NCI-H748 treated with DMSO at 0.1 percent for 48 hours (cell line): ENCODE results near the gene KCNH6.

Source experiments
- DNase-seq: peaks from one replicate; lab custom pipeline; 2025; lab: John Stamatoyannopoulos, UW

Gene KCNH6

GRCh38 chr17:63486317-63487013 is 36.7 kb upstream of the KCNH6 start:
- no peak for DNase-seq

- no peak for DNase-seq
Observed at GRCh38 chr17:63487014-63487339, 36.2 kb upstream of the KCNH6 start.

- no peak for DNase-seq
Observed at GRCh38 chr17:63488851-63489250, 34.3 kb upstream of the KCNH6 start.

- no peak for DNase-seq
Observed at GRCh38 chr17:63489291-63489690, 33.9 kb upstream of the KCNH6 start.

GRCh38 chr17:63490329-63490728 is 32.8 kb upstream of the KCNH6 start:
- no peak for DNase-seq

- DNase-seq, result no peak
Observed at GRCh38 chr17:63490858-63491400, 32.2 kb upstream of the KCNH6 start.

GRCh38 chr17:63491413-63491812 is 31.7 kb upstream of the KCNH6 start:
- DNase-seq, result no peak

GRCh38 chr17:63491977-63492618 is 31.1 kb upstream of the KCNH6 start:
- no peak for DNase-seq

- no peak for DNase-seq
Observed at GRCh38 chr17:63492940-63493339, 30.2 kb upstream of the KCNH6 start.

GRCh38 chr17:63493411-63493810 is 29.7 kb upstream of the KCNH6 start:
- no peak for DNase-seq

GRCh38 chr17:63494300-63494928 is 28.7 kb upstream of the KCNH6 start:
- DNase-seq, result no peak

GRCh38 chr17:63495491-63495890 is 27.7 kb upstream of the KCNH6 start:
- DNase-seq, result no peak

- DNase-seq, result no peak
Observed at GRCh38 chr17:63496177-63496576, 27.0 kb upstream of the KCNH6 start.

GRCh38 chr17:63496663-63497400 is 26.3 kb upstream of the KCNH6 start:
- no peak for DNase-seq

- no peak for DNase-seq
Observed at GRCh38 chr17:63497708-63498483, 25.3 kb upstream of the KCNH6 start.

GRCh38 chr17:63498626-63499195 is 24.4 kb upstream of the KCNH6 start:
- no peak for DNase-seq

GRCh38 chr17:63500543-63501390 is 22.4 kb upstream of the KCNH6 start:
- DNase-seq, result no peak

GRCh38 chr17:63503341-63503705 is 19.8 kb upstream of the KCNH6 start:
- peak; percentile 32 for DNase-seq

GRCh38 chr17:63504261-63504660 is 18.9 kb upstream of the KCNH6 start:
- DNase-seq, result no peak

- no peak for DNase-seq
Observed at GRCh38 chr17:63505341-63505740, 17.8 kb upstream of the KCNH6 start.

GRCh38 chr17:63506627-63507026 is 16.5 kb upstream of the KCNH6 start:
- no peak for DNase-seq
